Lower lobe of right lung (tissue), 2 donors: ENCODE measurements around the gene DPP7. TPM values are rescaled to one million over a fixed set of nuclear protein-coding genes. Genes with fewer than 3 reads are reported as not detected.

Experiments used
- ATAC-seq, 2 donors: fragments of 200-7000 bp; cut with Tn5 transposase; one replicate each; pipeline ENCODE4 v1.9.1; 2020 to 2022; ENCODE audit warnings: mild to moderate bottlenecking in 2 of 2, moderate library complexity in 2 of 2
- DNase-seq: peaks from one replicate; pipeline ENCODE4 v3.0.0-alpha.2; 2020
- H3K27ac ChIP-seq: fragments of 200-600 bp; one replicate; pipeline ENCODE4 v1.8.0; 2022
- H3K27me3 ChIP-seq: fragments of 200-600 bp; one replicate; pipeline ENCODE4 v1.8.0; 2022; ENCODE audit warnings: low read depth
- H3K36me3 ChIP-seq: fragments of 200-600 bp; one replicate; pipeline ENCODE4 v1.8.0; 2022; ENCODE audit warnings: mild to moderate bottlenecking
- H3K4me1 ChIP-seq: fragments of 200-600 bp; one replicate; pipeline ENCODE4 v1.8.0; 2022
- H3K4me3 ChIP-seq: fragments of 200-600 bp; one replicate; pipeline ENCODE4 v1.8.0; 2022; ENCODE audit warnings: mild to moderate bottlenecking
- H3K9me3 ChIP-seq: fragments of 200-600 bp; one replicate; pipeline ENCODE4 v1.8.0; 2022
- CTCF ChIP-seq: fragments of 200-600 bp; IDR thresholded peaks from one replicate; pipeline ENCODE4 v1.8.0; 2022; ENCODE audit warnings: antibody characterized with exemption, mild to moderate bottlenecking
- intact Hi-C: fragments of 100-400 bp; cut with DNase I; formaldehyde crosslinking; loops from one replicate; pipeline ENCODE4 v1.11.0; 2022
- long read RNA-seq: library from polyadenylated mRNA; unstranded; transcript quantifications from one replicate; pipeline ENCODE4 v2.0.0, GENCODE V29; 2021
- total RNA-seq: library from RNA; stranded (reverse); fragmentation: NEBNext Ultra II Directional; extraction: Animal tissue kit (Norgen Biotek cat#: 25700); gene quantifications from one replicate; pipeline ENCODE4 v1.2.1, GENCODE V29; 2021
- donor health status: DM: no; HTN: yes; CAD: no; lungs with severe emphysema.

Gene DPP7
- total RNA-seq, result 190 TPM
- long read RNA-seq, transcript DPP7-210 (5 exons, 958 nt), result minor isoform, 6 of 403 reads
- long read RNA-seq, transcript DPP7-201 (13 exons, 1,590 nt), result major isoform, 201 of 403 reads
- long read RNA-seq, partial matches to known transcripts, result 74 of 403 reads
- long read RNA-seq, other reads (novel, unspliced or antisense), result 122 of 403 reads

DNA sequence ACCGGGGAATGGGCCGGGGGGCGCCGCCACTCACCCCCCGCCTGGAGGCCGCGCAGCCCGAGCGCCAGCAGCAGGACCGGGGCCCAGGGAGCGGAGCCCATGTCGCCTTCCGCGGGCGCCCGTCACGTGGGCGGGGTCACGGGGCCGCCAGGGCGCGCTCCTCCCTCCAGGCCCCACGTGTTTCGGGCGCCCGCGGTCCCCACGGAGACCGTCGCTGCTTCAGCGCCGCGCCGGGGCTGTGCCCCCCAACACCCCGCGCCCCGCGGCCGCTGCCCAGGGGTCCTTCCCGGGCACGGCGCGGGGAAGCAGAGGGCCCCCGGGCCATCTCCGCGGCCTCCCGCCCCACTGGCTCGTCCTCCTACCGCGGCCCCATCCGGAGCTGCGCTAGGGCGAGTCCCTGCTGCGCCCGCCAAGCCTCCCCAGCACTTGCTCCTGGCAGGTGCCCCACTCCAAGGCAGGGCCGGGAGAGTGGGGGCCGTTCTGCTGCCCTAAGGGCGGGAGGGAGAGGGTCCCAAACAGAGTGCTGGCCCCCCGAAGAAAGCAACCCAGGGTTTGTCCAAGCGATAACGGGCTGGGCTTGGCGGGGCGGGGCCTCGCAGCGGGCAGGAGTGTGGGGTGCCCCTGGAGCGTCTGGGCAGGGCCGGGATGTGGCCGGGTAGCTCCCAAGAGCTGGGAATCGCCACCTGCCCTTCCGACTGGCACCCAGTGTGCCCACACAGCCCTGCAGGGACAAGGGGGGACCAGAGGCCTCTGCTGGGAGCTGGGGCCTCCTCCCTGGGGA, at the start of gene DPP7:
Gene DPP7, minus strand, starts transcription at position 121 of the 781 bp plus-strand sequence. Its CDS starts 20 bp downstream, at position 101.
- peak; percentile 89 to 94 for ATAC-seq
- Histone ChIP-seq H3K36me3 (peaks cover 32% of the 10 kb centered on the region), H3K4me1 (peaks cover 14% of the 10 kb centered on the region), H3K27ac (peak within 1 kb of the TSS; percentile 69), H3K27me3 (no peaks in the 10 kb centered on the region), H3K9me3 (no peaks in the 10 kb centered on the region), H3K4me3 (peak within 1 kb of the TSS; percentile 85)
- TF ChIP-seq CTCF, result no peak
- intact Hi-C loops, result no loop called here
- DNase-seq, result peak; percentile 87

DNA sequence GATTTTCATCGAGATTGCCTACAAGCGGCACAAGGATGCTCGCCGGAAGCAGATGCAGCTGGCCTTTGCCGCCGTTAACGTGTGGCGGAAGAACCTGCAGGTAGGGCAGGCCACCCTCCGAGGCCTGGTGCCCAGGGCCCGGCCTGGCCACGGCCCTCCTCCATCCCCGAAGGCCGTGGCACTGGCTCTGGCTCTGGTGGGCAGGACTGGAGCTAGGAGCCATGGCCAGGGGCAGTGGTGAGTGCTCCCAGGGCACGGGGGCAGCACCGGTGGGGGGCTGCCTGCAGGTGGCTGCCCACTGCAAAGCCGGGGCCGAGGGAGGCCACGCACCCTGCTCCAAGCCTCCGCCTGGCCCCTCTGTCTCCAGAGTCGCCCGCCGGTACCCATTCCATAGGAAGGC, 49.3 kb upstream of the DPP7 start:
- Histone ChIP-seq H3K4me3 (no peak overlapping the region), H3K4me1 (peaks cover 30% of the 10 kb centered on the region), H3K36me3 (no peaks in the 10 kb centered on the region), H3K27ac (no peak overlapping the region), H3K9me3 (no peaks in the 10 kb centered on the region), H3K27me3 (peaks cover 99% of the 10 kb centered on the region)
- no peak for DNase-seq
- no peak for TF ChIP-seq CTCF
- no peak for ATAC-seq
- intact Hi-C loops, result no loop called here

DNA sequence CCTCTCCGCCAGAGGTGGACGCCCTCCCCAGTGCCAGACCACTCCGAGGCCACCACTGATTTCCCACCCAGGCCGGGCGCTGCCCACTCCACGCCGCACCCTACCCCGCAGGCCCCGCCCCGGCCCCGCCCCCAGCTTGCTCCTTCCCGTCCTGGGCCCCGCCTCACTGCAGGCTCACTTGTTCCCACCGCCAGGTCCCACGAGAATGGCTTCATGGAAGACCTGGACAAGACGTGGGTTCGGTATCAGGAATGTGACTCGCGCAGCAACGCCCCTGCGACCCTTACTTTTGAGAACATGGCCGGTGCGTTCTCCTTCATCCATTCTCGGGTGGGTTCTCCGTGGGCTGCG, 48.8 kb upstream of the DPP7 start:
- DNase-seq, result no peak
- no peak for TF ChIP-seq CTCF

DNA sequence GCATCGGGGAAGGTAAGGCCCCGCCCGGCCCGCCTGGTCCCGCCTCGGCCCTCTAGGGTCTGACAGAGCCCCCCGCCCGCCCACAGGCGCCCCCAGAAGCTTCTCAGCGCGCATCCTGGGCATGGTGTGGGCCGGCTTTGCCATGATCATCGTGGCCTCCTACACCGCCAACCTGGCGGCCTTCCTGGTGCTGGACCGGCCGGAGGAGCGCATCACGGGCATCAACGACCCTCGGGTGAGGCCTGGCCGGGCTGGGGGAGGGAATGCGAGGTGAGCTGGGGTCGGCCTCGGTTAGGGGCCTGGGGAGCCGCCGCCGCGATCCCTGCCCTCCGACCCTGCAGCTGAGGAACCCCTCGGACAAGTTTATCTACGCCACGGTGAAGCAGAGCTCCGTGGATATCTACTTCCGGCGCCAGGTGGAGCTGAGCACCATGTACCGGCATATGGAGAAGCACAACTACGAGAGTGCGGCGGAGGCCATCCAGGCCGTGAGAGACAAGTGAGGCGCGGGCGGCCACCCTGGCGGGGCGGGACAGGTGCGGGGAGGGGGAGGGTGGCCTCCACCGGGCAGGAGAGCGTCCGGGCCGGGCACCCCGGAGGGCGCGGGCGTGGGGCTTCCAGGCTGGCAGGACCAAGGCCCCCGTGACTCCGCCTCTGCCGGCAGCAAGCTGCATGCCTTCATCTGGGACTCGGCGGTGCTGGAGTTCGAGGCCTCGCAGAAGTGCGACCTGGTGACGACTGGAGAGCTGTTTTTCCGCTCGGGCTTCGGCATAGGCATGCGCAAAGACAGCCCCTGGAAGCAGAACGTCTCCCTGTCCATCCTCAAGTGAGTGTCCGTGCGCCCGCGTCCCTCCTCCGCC, 48.2 kb upstream of the DPP7 start:
- Histone ChIP-seq H3K4me1 (peaks cover 22% of the 10 kb centered on the region), H3K36me3 (no peaks in the 10 kb centered on the region), H3K9me3 (no peaks in the 10 kb centered on the region), H3K27me3 (peaks cover 99% of the 10 kb centered on the region), H3K27ac (no peak overlapping the region), H3K4me3 (peak overlapping the region; percentile 43)
- ATAC-seq (peak; percentile 34 to 76), DNase-seq (no peak)
- peak; percentile 14 for TF ChIP-seq CTCF
- intact Hi-C loops, result no loop called here

More for the DNA sequence above, 48.8 kb upstream of the DPP7 start:
- no peaks in the 10 kb centered on the region for H3K9me3 ChIP-seq
- H3K27ac ChIP-seq, result no peak overlapping the region
- H3K36me3 ChIP-seq, result no peaks in the 10 kb centered on the region
- intact Hi-C loops, result no loop called here
- H3K4me1 ChIP-seq, result peaks cover 28% of the 10 kb centered on the region
- peak; percentile 11 to 41 for ATAC-seq
- H3K4me3 ChIP-seq, result peak overlapping the region; percentile 43
- H3K27me3 ChIP-seq, result peaks cover 99% of the 10 kb centered on the region
